ENCODE measurements around the gene GRID1.
"Not testable (repeated sequence)": the region's sequence is repeated elsewhere in the genome, so short reads cannot be mapped to it uniquely, and the experiment has no call there.

Gene GRID1

GRCh38 chr10:85734791-85735190 lies 631.8 kb downstream of the GRID1 start:
- H3K36me3 Mint-ChIP-seq: no peaks in the 10 kb centered on the region
- peaks cover 3% of the 10 kb centered on the region for H3K9me3 Mint-ChIP-seq
- no peak overlapping the region for H3K27ac Mint-ChIP-seq
- ATAC-seq (ENCODE audit: low read depth) (no peak), DNase-seq (ENCODE audit: low spot score in 2 of 2) (no peak)
- H3K4me1 Mint-ChIP-seq: no peaks in the 10 kb centered on the region
- H3K4me3 Mint-ChIP-seq: no peak overlapping the region
- H3K27me3 Mint-ChIP-seq: peaks cover 6% of the 10 kb centered on the region

- ATAC-seq (ENCODE audit: low read depth): no peak
- DNase-seq (ENCODE audit: low spot score in 2 of 2): no peak
- H3K4me3 Mint-ChIP-seq: no peak overlapping the region
- no peaks in the 10 kb centered on the region for H3K4me1 Mint-ChIP-seq
- no peaks in the 10 kb centered on the region for H3K36me3 Mint-ChIP-seq
- H3K27ac Mint-ChIP-seq: no peak overlapping the region
- H3K27me3 Mint-ChIP-seq: peaks cover 8% of the 10 kb centered on the region
- peaks cover 2% of the 10 kb centered on the region for H3K9me3 Mint-ChIP-seq
Observed at GRCh38 chr10:85724215-85724614, 642.4 kb downstream of the GRID1 start.

GRCh38 chr10:85720931-85721590 lies 645.5 kb downstream of the GRID1 start:
- Mint-ChIP-seq H3K27me3 (peaks cover 3% of the 10 kb centered on the region), H3K36me3 (no peaks in the 10 kb centered on the region), H3K9me3 (no peaks in the 10 kb centered on the region), H3K4me1 (no peaks in the 10 kb centered on the region), H3K27ac (no peak overlapping the region), H3K4me3 (no peak overlapping the region)
- ATAC-seq (ENCODE audit: low read depth) (no peak), DNase-seq (ENCODE audit: low spot score in 2 of 2) (no peak)

GRCh38 chr10:85719408-85719807 lies 647.2 kb downstream of the GRID1 start:
- Mint-ChIP-seq H3K27me3 (peaks cover 1% of the 10 kb centered on the region), H3K36me3 (no peaks in the 10 kb centered on the region), H3K4me3 (no peak overlapping the region), H3K9me3 (no peaks in the 10 kb centered on the region), H3K4me1 (no peaks in the 10 kb centered on the region), H3K27ac (no peak overlapping the region)
- no peak for DNase-seq (ENCODE audit: low spot score in 2 of 2)
- no peak for ATAC-seq (ENCODE audit: low read depth)

GRCh38 chr10:85713885-85714284 lies 652.7 kb downstream of the GRID1 start:
- peaks cover 1% of the 10 kb centered on the region for H3K27me3 Mint-ChIP-seq
- peaks cover 6% of the 10 kb centered on the region for H3K9me3 Mint-ChIP-seq
- H3K36me3 Mint-ChIP-seq: no peaks in the 10 kb centered on the region
- H3K4me1 Mint-ChIP-seq: no peaks in the 10 kb centered on the region
- DNase-seq (ENCODE audit: low spot score in 2 of 2) (no peak), ATAC-seq (ENCODE audit: low read depth) (no peak)
- H3K27ac Mint-ChIP-seq: no peak overlapping the region
- no peak overlapping the region for H3K4me3 Mint-ChIP-seq

GRCh38 chr10:85702768-85703167 lies 663.8 kb downstream of the GRID1 start:
- Mint-ChIP-seq H3K27ac (no peak overlapping the region), H3K27me3 (peaks cover 6% of the 10 kb centered on the region), H3K4me3 (no peak overlapping the region), H3K4me1 (no peaks in the 10 kb centered on the region), H3K9me3 (peaks cover 4% of the 10 kb centered on the region), H3K36me3 (peaks cover 2% of the 10 kb centered on the region)
- ATAC-seq (ENCODE audit: low read depth) (no peak), DNase-seq (ENCODE audit: low spot score in 2 of 2) (no peak)

- DNase-seq (ENCODE audit: low spot score in 2 of 2); H3K36me3 Mint-ChIP-seq; H3K4me3 Mint-ChIP-seq; H3K4me1 Mint-ChIP-seq; H3K27me3 Mint-ChIP-seq; ATAC-seq (ENCODE audit: low read depth); H3K27ac Mint-ChIP-seq; H3K9me3 Mint-ChIP-seq: not testable (repeated sequence)
Observed at GRCh38 chr10:85699066-85699465, 667.5 kb downstream of the GRID1 start.

GRCh38 chr10:85696893-85697292 lies 669.7 kb downstream of the GRID1 start:
- DNase-seq (ENCODE audit: low spot score in 2 of 2) (no peak), ATAC-seq (ENCODE audit: low read depth) (no peak)
- Mint-ChIP-seq H3K27me3 (peaks cover 1% of the 10 kb centered on the region), H3K4me1 (no peaks in the 10 kb centered on the region), H3K36me3 (no peaks in the 10 kb centered on the region), H3K27ac (no peak overlapping the region), H3K4me3 (no peak overlapping the region), H3K9me3 (peaks cover 12% of the 10 kb centered on the region)

GRCh38 chr10:85682621-85683020 lies 684.0 kb downstream of the GRID1 start:
- Mint-ChIP-seq H3K4me3 (no peak overlapping the region), H3K36me3 (no peaks in the 10 kb centered on the region), H3K4me1 (no peaks in the 10 kb centered on the region), H3K9me3 (no peaks in the 10 kb centered on the region), H3K27ac (no peak overlapping the region), H3K27me3 (peaks cover 10% of the 10 kb centered on the region)
- ATAC-seq (ENCODE audit: low read depth): no peak
- no peak for DNase-seq (ENCODE audit: low spot score in 2 of 2)

- ATAC-seq (ENCODE audit: low read depth): no peak
- H3K27ac Mint-ChIP-seq: no peak overlapping the region
- H3K4me3 Mint-ChIP-seq: no peak overlapping the region
- H3K27me3 Mint-ChIP-seq: peaks cover 12% of the 10 kb centered on the region
- no peaks in the 10 kb centered on the region for H3K9me3 Mint-ChIP-seq
- no peaks in the 10 kb centered on the region for H3K36me3 Mint-ChIP-seq
- H3K4me1 Mint-ChIP-seq: no peaks in the 10 kb centered on the region
- DNase-seq (ENCODE audit: low spot score in 2 of 2): no peak
Observed at GRCh38 chr10:85679710-85680109, 686.9 kb downstream of the GRID1 start.

GRCh38 chr10:85679061-85679460 lies 687.5 kb downstream of the GRID1 start:
- no peaks in the 10 kb centered on the region for H3K9me3 Mint-ChIP-seq
- no peak for ATAC-seq (ENCODE audit: low read depth)
- no peak for DNase-seq (ENCODE audit: low spot score in 2 of 2)
- no peak overlapping the region for H3K4me3 Mint-ChIP-seq
- H3K27ac Mint-ChIP-seq: no peak overlapping the region
- H3K4me1 Mint-ChIP-seq: no peaks in the 10 kb centered on the region
- H3K36me3 Mint-ChIP-seq: no peaks in the 10 kb centered on the region
- peaks cover 12% of the 10 kb centered on the region for H3K27me3 Mint-ChIP-seq

- DNase-seq (ENCODE audit: low spot score in 2 of 2) (no peak), ATAC-seq (ENCODE audit: low read depth) (no peak)
- no peaks in the 10 kb centered on the region for H3K4me1 Mint-ChIP-seq
- peaks cover 12% of the 10 kb centered on the region for H3K9me3 Mint-ChIP-seq
- H3K36me3 Mint-ChIP-seq: no peaks in the 10 kb centered on the region
- H3K4me3 Mint-ChIP-seq: no peak overlapping the region
- no peak overlapping the region for H3K27ac Mint-ChIP-seq
- H3K27me3 Mint-ChIP-seq: peaks cover 12% of the 10 kb centered on the region
Observed at GRCh38 chr10:85674851-85675250, 691.7 kb downstream of the GRID1 start.

- Mint-ChIP-seq H3K4me1 (no peaks in the 10 kb centered on the region), H3K27ac (no peak overlapping the region), H3K4me3 (no peak overlapping the region), H3K9me3 (peaks cover 12% of the 10 kb centered on the region), H3K27me3 (peaks cover 10% of the 10 kb centered on the region), H3K36me3 (no peaks in the 10 kb centered on the region)
- DNase-seq (ENCODE audit: low spot score in 2 of 2) (no peak), ATAC-seq (ENCODE audit: low read depth) (no peak)
Observed at GRCh38 chr10:85673270-85673669, 693.3 kb downstream of the GRID1 start.

- Mint-ChIP-seq H3K9me3 (peaks cover 12% of the 10 kb centered on the region), H3K27me3 (peaks cover 10% of the 10 kb centered on the region), H3K4me3 (no peak overlapping the region), H3K4me1 (no peaks in the 10 kb centered on the region), H3K27ac (no peak overlapping the region), H3K36me3 (no peaks in the 10 kb centered on the region)
- no peak for DNase-seq (ENCODE audit: low spot score in 2 of 2)
- ATAC-seq (ENCODE audit: low read depth): no peak
Observed at GRCh38 chr10:85671530-85671929, 695.1 kb downstream of the GRID1 start.

- Mint-ChIP-seq H3K4me1 (no peaks in the 10 kb centered on the region), H3K36me3 (no peaks in the 10 kb centered on the region), H3K9me3 (peaks cover 12% of the 10 kb centered on the region), H3K27ac (no peak overlapping the region), H3K27me3 (peaks cover 10% of the 10 kb centered on the region), H3K4me3 (no peak overlapping the region)
- DNase-seq (ENCODE audit: low spot score in 2 of 2) (no peak), ATAC-seq (ENCODE audit: low read depth) (no peak)
Observed at GRCh38 chr10:85668522-85668921, 698.1 kb downstream of the GRID1 start.
